Gastrocnemius medialis (tissue), 4 donors: Measurements from ENCODE around the gene ITGA11. TPM values are rescaled to one million over a fixed set of nuclear protein-coding genes. Genes with fewer than 3 reads are reported as not detected.

Source experiments
- ATAC-seq, 2 donors: fragments of 150-250 bp; one replicate each; pipeline ENCODE4 v1.9.1; 2016
- DNase-seq, 2 donors: peaks; one replicate each; pipeline ENCODE4 v3.0.0-alpha.2; 2019
- H3K27ac ChIP-seq, 4 donors: fragments of 200-600 bp; sonication (generic); 1 replicate in 1 of 4; 2 replicates in 3 of 4; pipeline ENCODE4 v1.5.1; 2016 to 2018; ENCODE audit warnings: mild to moderate bottlenecking in 2 of 4, moderate library complexity in 1 of 4
- H3K27me3 ChIP-seq, 3 donors: fragments of 200-600 bp; sonication (generic) in 2 of 3; 1 replicate in 1 of 3; 2 replicates in 2 of 3; pipeline versions ENCODE4 v1.5.1 to v1.6.0; 2016 to 2019; ENCODE audit warnings: mild to moderate bottlenecking in 1 of 3, moderate library complexity in 1 of 3
- H3K36me3 ChIP-seq, 2 donors: fragments of 200-600 bp; sonication (generic) in 1 of 2; one replicate each; pipeline ENCODE4 v1.5.1; 2017 to 2018
- H3K4me1 ChIP-seq, 2 donors: fragments of 200-600 bp; sonication (generic) in 1 of 2; one replicate each; pipeline ENCODE4 v1.5.1; 2016 to 2017; ENCODE audit warnings: mild to moderate bottlenecking in 2 of 2
- H3K4me3 ChIP-seq, 4 donors: fragments of 200-600 bp; sonication (generic) in 3 of 4; 1 replicate in 1 of 4; 2 replicates in 3 of 4; pipeline ENCODE4 v1.5.1; 2016 to 2019; ENCODE audit warnings: mild to moderate bottlenecking in 2 of 4
- H3K9me3 ChIP-seq, 3 donors: fragments of 200-600 bp; sonication (generic) in 2 of 3; 1 replicate in 1 of 3; 2 replicates in 2 of 3; pipeline ENCODE4 v1.5.1; 2016 to 2019
- CTCF ChIP-seq, 5 experiments: fragments of 450-650 bp in 3 of 5; fragments of 200-600 bp in 2 of 5; sonication (generic) in 2 of 5; IDR thresholded peaks in 4 of 5; conservative IDR thresholded peaks in 1 of 5; 1 replicate in 4 of 5; 2 replicates in 1 of 5; pipeline ENCODE4 v1.5.1; 2016 to 2019; ENCODE audit warnings: antibody characterized with exemption in 5 of 5, mild to moderate bottlenecking in 3 of 5, moderate library complexity in 3 of 5
- POLR2A ChIP-seq, 2 donors: fragments of 450-650 bp; IDR thresholded peaks; one replicate each; pipeline ENCODE4 v1.6.1; 2017; ENCODE audit warnings: antibody characterized with exemption in 2 of 2, mild to moderate bottlenecking in 2 of 2, moderate library complexity in 2 of 2
- in situ Hi-C, 4 donors: fragments of 200-750 bp; cut with MboI; loops; one replicate each; pipeline versions ENCODE4 v1.15.0 to v1.8.0; 2017; ENCODE audit warnings: low sequenced_read_pairs in 4 of 4
- intact Hi-C: fragments of 100-400 bp; cut with DNase I; formaldehyde crosslinking; loops from one replicate; pipeline ENCODE4 v1.15.1; 2023; ENCODE audit warnings: low total_unique reads
- total RNA-seq, 4 donors: library from RNA; depleted of rRNA; stranded (reverse); fragments of >200 nt; gene quantifications; one replicate each; pipeline versions ENCODE4 v1.1.0 to v1.2.3, GENCODE V29; 2016

ITGA11 gene
- total RNA-seq: 10 to 100 TPM in 1 of 4 donors, 1 to 10 TPM in 3; 1.5 to 12.0 (median 2.5) TPM

GRCh38 chr15:68431792-68432401 is at the start of gene ITGA11:
Gene ITGA11, minus strand, starts transcription at chr15:68432163. Its CDS starts 97 bp downstream, at chr15:68432066.
- Histone ChIP-seq H3K36me3 (no peaks in the 10 kb centered on the region), H3K4me1 (peaks cover 4 to 14% of the 10 kb centered on the region in 2 donors), H3K4me3 (peak within 1 kb of the TSS; percentile 41 to 53 (median 46)), H3K9me3 (no peaks in the 10 kb centered on the region), H3K27me3 (peaks cover 33 to 45% (median 34%) of the 10 kb centered on the region in 3 donors), H3K27ac (peak within 1 kb of the TSS; percentile 13 to 38 (median 27))
- intact Hi-C loops (no loop called here), in situ Hi-C loops (no loop called here)
- ATAC-seq (peak; percentile 42 to 53), DNase-seq (peak in 1 of 2 donors; percentile 46)
- no peak for TF ChIP-seq CTCF (IDR thresholded peaks at IDR 0.05 in 4 of 5, conservative IDR thresholded peaks at IDR 0.05 in 1 of 5)
- peak in 1 of 2 donors; percentile 13 for TF ChIP-seq POLR2A (IDR thresholded peaks at IDR 0.05)

- ATAC-seq (no peak), DNase-seq (no peak)
- no peaks in the 10 kb centered on the region for H3K4me1 ChIP-seq
- peaks cover 3 to 7% (median 3%) of the 10 kb centered on the region in 3 donors for H3K27me3 ChIP-seq
- H3K9me3 ChIP-seq: no peaks in the 10 kb centered on the region
- intact Hi-C loops (no loop called here), in situ Hi-C loops (no loop called here)
- no peak for TF ChIP-seq CTCF (IDR thresholded peaks at IDR 0.05 in 4 of 5, conservative IDR thresholded peaks at IDR 0.05 in 1 of 5)
- no peak for TF ChIP-seq POLR2A (IDR thresholded peaks at IDR 0.05)
- no peak overlapping the region for H3K4me3 ChIP-seq
- no peak overlapping the region for H3K27ac ChIP-seq
- no peaks in the 10 kb centered on the region for H3K36me3 ChIP-seq
These were observed 49.4 kb upstream of the ITGA11 start for GRCh38 chr15:68481321-68481720.

GRCh38 chr15:68480296-68480695 is 48.3 kb upstream of the ITGA11 start:
- no peaks in the 10 kb centered on the region for H3K9me3 ChIP-seq
- ATAC-seq: no peak
- intact Hi-C loops (no loop called here), in situ Hi-C loops (no loop called here)
- no peaks in the 10 kb centered on the region for H3K36me3 ChIP-seq
- no peak for DNase-seq
- no peaks in the 10 kb centered on the region for H3K4me1 ChIP-seq
- no peak overlapping the region for H3K4me3 ChIP-seq
- peaks cover 3 to 7% (median 3%) of the 10 kb centered on the region in 3 donors for H3K27me3 ChIP-seq
- TF ChIP-seq CTCF (IDR thresholded peaks at IDR 0.05 in 4 of 5, conservative IDR thresholded peaks at IDR 0.05 in 1 of 5) (no peak), POLR2A (IDR thresholded peaks at IDR 0.05) (no peak)
- peak overlapping the region in 1 of 4 donors; percentile 34 for H3K27ac ChIP-seq

GRCh38 chr15:68479870-68480269 is 47.9 kb upstream of the ITGA11 start:
- no peak for ATAC-seq
- Histone ChIP-seq H3K27ac (peak overlapping the region in 2 of 4 donors; percentile 6 to 34), H3K4me3 (no peak overlapping the region), H3K36me3 (no peaks in the 10 kb centered on the region), H3K27me3 (peaks cover 2 to 3% (median 3%) of the 10 kb centered on the region in 3 donors), H3K9me3 (no peaks in the 10 kb centered on the region), H3K4me1 (no peaks in the 10 kb centered on the region)
- DNase-seq: no peak
- intact Hi-C loops (no loop called here), in situ Hi-C loops (no loop called here)
- TF ChIP-seq CTCF (IDR thresholded peaks at IDR 0.05 in 4 of 5, conservative IDR thresholded peaks at IDR 0.05 in 1 of 5) (no peak), POLR2A (IDR thresholded peaks at IDR 0.05) (no peak)
